ENCODE data around the gene MCTP2.

MCTP2 gene

DNA sequence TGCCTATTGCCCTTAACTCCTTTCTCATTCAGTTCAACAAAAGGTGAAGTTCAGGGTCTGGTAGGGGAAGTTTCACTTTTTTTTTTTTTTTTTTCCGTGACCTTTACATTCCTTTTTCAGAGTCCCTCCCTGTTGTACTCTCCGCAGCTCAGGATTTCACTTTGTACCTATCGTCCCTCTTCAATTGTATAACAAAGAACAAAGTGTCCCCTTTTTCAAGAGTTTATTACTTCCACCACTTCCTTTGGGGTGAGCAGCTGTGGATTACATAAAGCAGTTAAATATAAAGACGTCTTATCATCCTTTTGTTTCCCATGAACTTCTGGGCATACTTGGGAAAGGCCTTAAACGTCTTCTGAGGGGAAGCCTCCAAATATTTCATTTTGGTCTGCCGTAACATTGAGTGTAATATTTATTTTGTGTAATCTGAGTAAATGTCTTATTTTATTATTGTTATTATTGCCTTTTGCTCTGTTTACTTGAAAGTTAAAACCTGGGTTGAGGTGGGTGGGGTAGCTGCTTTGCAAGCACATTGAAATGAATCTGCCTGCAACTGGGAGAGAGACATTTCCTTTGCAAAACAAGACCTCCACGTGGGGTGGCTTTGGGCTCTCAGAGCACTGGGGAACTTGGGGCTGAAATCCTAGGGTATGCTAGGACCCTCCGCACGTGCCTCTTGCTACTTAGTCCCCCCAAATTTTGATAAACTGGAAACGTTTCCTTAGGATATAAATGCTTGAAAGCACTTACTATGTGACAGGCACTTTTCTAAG, 169.4 kb downstream of the MCTP2 start:
- peak; percentile 87 for FAIRE-seq

DNA sequence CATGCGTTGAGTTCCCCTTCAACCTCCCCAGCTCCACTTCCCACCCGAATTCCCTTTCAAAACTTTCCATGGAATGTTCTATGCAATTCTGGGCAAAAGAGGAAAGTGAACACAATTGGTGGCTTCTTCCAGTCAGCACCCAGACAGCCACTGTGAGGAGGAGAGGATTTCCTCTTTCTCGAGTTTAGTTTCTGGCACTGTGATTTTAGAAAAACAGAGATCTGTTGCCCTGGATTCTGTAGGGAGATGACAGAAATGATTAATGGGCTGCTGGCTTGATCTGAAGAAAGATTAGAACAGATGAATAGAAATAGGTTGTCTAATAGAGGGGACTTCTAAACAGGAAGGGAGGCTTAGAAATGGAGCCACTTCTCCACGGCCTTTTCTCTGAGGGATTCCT, 172.0 kb downstream of the MCTP2 start:
- no peak for FAIRE-seq

DNA sequence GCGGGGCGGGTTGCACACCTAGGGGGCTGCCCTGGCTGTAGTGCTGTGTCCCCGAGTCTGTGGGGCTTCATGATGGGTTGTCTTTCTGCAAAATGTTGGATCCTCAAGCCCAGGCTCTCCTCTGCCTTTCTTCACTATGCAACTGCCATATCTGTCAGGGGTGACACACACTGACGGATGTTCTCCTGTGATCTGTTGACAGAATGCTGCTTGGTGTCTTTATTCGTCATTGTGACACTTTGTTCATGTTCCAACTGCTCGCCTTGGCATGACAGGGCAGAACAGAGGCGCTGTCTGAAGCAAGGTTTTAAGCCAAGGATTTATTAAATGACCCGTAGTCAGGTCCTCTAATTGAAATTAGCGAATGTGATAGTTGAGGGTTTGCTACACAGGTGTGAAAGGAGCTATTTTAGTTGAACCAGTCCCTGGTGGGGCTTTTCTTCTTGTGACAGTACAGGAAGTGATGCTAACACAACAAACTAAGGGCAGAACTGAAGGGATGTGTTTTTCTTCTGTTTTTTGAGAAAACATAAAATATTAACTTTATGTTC, 173.4 kb downstream of the MCTP2 start:
- FAIRE-seq, result no peak

DNA sequence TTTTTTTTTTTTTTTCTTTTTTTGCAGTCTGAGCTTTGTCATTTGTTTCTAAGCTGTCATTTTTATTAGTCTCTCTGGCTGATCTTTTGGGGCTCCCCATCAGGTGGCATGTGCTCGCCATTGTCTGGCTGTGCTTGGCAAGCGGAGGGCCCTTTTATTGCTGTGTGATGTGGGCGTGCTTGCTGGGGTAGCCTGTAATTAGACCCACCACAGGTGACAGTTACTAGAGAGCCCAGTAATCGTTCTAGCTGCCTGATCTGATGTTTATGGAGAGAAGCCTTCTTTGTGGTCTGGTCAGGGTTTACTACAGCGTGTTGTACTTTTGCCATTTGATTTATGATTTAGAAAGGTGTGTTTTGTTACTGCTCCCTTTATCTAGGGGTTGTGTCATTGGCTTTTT, 179.9 kb downstream of the MCTP2 start:
- FAIRE-seq, result no peak

DNA sequence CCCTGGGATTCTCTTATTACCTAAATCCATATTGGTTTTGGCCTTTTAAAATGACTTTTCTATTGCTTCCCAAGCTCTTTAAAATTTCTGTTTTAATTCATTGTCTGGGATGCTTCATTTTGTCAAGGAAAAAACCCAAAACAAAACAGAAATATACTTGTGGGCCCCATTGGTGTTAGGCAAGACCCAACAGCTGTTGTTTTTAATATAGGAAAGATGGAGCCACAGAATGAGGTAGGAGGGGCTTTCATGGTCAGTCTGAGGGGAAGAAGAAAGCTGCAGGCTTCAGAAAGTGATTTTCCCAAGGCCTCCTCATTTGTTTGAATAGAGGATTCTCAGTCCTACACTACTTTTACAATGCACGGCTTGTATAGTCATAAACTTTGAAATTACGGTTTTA, 180.5 kb downstream of the MCTP2 start:
- FAIRE-seq, result no peak

DNA sequence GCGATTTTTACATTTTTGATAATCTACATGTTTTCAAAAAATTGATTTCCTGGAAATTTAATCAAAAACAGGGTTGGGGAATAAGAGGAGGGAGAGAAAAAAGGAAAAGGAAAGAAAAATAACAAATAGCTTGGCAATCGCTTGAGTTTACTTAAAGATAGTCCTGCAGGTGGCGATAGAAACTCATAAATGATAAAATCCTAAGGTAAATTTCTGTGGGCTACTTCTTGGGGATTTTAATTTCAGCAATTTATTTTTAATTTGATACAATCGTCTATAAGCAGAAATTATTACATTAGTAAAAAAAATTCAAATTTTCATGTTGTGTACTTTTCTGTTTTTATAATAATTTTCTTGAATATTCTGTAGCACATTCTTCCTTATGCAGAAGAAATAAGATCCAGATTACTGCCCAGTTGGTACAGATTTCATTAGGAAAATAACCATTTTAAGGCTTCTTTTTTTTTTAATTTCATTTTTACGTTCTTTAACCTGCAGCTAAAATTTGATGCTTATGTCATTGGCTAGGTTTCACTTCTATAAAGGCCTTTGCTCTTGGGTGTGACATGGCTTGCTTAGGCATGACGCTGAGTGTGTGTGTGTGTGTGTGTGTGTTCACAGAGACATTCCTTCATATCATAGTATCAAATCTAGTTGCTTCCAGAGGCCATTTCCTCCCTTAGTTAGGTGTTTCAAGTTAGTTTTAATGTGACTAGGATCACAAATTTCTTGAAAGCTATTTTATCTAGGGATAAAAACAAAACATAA, 181.8 kb downstream of the MCTP2 start:
- FAIRE-seq, result peak; percentile 94

DNA sequence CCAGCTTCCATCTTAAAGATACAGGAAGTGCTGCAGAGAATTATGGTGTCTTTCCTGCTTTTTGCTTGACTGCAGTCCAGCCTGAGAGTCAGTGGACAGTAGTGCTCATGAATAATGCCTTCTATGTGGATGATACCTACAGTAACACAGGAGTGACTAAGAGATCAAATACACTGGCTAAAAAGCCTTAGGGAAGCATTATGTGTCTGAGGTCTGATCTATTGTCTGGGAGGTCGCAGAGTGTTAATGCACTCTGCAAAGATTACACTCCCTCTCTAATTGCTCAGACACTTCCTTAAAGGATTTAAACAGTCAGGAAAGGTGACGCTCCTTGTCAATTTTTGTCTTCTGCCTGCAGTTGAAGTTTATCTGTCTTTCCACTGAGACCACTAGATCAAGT, 183.6 kb downstream of the MCTP2 start:
- no peak for FAIRE-seq

DNA sequence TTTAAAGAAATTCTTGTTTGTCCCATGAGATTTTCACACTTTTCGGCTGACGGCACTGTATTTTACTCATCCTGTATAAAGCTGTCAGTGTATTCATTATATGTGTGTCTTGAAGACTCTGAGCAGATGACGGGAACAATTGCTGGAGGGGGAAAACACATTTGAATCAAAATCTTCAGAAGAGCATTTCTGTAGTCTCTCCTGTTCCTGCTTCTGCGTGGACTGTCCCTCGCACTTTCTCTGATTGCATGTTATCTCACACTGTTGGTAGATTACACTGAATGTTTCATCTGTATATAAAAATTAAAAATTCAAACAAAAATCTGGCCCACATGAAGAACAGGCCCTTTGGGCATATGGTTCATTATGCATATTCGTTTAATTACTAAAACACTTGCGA, 184.9 kb downstream of the MCTP2 start:
- no peak for FAIRE-seq

DNA sequence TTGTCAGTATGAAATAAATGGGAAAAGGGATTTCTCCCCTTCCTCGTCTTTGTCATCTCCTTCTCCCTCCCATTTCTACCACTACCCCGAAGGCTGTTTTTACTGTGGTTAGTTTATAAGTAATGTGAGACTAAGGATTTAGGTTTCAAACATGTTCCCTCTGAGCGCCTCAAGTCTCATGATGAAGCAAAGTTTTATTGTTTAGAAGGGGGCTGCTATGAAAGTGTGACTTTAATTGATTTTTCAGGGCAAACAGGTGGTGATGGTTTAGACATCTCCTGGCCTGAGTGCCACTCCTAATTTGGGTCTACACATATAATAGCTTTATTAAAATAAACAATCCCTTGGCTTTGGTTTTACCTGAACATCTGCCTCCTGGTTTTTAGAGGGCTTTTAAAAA, 185.5 kb downstream of the MCTP2 start:
- no peak for FAIRE-seq

DNA sequence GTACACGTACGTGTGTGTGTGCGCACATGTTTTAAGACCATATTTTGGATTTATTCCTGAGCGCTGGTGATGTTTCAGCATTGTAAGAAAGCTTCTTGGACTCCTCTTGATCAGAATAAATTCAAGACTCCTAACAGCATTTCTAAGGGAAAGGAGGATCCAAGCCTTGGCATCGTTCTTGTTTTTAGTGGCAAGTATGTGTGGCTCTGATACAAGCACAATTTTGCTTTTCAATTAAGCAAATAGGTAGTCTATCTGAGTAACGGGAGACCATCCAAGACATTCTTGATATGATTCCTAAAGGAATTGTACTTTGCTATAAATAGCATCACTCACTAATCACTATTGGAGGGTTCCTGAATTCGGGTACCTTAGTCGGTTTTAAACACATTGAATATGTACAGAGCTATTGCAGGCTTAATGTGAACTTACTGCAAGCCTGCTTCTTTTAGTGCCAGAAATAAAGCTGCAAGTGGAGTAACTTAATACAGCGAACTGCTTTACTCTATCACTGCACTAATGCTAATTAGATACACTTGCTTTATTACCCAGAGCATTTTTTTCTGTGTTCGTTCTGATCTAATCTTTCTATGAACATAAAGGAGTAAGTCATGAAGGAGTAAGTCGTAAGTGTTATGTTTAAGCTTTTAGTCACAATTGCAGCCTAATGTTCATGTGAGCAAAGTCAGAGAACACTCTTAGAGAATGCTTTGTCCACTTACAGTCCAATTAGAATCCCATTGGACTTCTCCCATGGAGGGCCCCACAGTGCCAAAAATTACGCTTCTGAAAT, 186.3 kb downstream of the MCTP2 start:
- FAIRE-seq, result no peak

DNA sequence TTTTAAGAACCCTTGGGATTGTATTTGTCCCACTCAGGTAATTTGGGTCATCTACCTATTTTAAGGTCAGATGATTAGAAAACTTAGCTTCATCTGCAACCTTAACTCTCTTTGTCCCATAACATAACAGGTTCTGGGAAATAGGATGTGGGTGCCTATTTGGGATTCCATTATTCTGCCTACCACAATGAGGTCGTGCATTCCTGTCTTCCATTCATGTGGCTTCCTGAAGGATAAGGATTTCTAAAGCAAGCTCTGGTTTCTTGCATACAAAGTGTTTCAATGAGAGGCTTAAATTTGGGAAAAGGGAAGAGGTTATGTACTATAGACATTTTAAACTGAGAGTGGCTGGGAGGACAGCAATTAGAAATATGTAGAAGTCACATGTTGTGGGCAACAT, 190.3 kb downstream of the MCTP2 start:
- FAIRE-seq, result no peak

DNA sequence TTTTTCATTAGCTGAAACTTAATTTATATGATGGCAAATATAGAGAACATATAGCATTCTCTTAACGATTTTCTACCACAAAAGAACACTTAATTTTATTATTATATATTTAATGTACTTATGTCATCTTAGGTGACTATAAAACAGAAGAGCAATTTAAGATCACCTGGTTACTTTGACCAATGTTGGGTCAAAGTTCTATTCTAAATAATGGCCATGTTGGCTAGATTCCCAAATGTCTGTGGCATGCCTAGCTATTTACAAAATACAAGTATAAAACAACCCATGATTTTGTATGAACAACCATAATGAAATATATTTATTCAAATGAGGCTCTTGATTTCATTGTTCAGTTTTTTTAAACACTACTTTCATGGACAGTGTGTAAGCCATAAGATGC, 200.9 kb downstream of the MCTP2 start:
- FAIRE-seq, result no peak

DNA sequence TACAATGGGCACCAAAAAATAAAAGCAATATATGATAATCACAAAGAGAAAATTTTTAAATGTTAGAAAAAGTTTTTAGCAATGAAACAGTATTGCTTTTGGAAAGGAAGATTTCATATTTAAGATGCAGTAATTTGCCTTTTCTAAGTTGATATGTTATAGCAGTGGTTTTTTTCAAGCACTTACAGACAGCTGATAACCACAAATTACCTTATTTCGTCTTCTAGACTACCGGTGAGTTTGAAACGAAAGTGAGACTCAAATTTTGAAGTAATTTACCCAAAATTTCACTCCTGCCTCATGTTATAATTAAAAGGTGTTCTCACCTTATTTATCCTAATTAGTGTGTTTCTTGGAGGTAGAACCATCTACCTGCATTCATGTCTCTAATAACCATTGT, 207.8 kb downstream of the MCTP2 start:
- FAIRE-seq, result no peak

DNA sequence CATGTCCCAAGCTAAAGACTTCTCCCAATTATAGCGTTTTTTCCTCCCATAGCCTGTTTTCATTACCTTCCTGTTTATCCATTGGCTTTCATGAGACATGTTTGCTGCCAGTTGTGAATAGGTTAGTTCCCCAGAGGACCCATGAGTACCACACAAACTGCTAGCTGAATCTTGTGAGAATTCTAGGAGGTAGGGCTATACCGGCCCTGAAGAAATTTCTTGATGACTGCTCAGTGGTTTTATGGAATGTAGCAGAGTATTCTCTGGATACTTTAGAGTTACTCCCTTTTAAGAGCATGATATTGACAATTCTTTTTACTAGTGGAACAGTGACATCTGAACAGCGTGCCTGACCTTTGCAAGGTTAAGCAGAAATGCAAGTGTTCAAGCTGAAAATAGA, 210.4 kb downstream of the MCTP2 start:
- FAIRE-seq, result no peak

DNA sequence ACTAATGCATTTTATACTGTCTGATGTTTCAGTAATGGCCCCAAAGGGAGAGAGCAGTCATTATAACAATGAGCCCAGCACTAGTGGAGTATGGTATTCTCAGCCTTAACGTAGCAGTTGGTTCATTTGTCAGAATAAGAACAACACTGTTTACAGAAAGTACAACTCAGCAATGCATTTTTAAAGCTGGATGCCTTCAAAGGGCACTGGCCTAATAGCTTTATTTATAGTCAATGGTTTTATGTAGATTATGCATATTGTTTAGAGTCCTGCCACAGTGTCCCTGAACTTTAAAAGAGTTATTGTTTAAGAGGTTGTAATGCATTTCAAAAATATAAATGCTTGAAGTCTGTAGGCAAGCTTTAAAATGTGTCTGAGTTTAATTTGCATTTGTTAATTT, 211.1 kb downstream of the MCTP2 start:
- no peak for FAIRE-seq

DNA sequence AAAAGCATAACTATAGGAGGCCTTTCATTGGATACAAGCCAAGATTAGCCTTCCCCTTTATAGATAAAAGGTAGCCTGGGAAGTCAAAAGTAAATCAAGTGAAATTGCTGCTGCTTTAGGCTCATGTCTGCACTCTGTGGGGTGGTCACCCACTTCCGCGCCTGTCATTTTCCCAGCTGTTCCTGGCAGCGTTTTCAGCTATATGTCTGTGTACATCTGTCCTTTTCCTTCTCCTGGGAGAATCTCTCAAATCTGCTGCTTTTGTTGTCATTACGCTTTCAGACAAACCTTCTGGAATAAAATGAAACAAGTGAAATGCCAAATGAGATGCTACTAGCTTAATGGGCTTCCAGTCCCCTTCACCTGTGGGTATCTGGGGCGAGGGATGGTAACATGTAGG, 211.8 kb downstream of the MCTP2 start:
- FAIRE-seq, result no peak

DNA sequence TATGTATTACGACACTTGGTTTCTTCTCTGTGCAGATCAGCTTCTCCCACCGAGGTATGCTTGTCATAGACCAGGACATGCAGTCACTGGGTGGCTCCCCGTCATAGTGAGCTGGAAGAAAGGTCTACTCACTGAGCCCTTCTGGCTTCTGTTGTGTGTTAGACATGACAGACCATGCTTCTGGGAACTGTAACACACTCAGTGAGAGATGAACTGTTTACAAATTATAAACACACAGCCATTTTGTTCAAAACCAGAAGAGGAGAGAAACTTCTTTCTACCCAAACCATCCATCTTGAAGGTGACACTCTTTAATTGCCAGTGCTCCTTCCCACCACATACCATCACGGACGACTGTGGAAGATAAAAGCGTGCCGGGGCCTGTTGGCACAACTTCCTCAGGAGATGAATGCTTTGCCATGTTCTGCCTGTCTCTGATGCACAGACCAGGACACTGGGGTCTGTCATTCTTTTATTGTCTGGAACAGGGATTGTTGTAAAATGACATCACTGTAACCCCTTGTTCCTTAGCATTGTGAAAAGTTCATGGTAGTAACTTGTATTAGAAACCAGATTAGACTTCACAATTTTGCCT, 214.3 kb downstream of the MCTP2 start:
- no peak for FAIRE-seq

DNA sequence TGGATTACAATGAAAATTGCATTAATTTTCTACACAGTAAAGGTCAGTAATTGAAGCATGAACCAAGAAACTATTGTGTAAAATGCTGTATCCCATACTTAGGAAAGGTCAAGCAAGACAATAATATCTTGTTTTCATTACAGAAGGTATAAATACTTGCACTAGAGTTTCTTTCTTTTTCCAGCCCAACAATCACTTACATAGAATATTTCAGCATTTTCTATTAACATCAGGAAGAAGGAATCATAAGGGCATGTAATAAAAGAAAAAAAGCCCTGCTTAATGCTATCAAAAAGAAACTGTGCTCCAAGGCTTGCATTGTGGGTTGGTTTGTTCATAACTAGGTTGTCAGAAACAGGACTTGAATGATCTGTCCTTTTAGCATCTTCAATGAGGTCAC, 215.1 kb downstream of the MCTP2 start:
- no peak for FAIRE-seq

DNA sequence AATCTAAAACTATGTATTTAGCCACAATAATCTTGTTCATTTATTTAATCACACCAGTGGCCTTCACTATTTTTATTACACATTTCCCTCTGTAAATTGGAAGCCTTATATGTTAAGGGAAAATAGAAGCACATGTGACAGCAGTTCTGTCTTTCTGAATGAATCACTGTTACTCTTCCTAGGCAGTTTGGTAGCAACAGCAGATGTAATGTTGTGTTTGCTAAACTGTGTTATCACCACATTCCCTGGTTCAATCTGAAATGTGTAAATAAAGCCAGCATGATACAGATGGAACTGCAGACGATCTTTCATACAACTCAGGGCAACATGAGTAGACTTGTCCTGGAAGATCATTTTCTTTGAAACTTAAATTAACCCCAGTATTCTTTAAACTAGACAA, 220.1 kb downstream of the MCTP2 start:
- no peak for FAIRE-seq

DNA sequence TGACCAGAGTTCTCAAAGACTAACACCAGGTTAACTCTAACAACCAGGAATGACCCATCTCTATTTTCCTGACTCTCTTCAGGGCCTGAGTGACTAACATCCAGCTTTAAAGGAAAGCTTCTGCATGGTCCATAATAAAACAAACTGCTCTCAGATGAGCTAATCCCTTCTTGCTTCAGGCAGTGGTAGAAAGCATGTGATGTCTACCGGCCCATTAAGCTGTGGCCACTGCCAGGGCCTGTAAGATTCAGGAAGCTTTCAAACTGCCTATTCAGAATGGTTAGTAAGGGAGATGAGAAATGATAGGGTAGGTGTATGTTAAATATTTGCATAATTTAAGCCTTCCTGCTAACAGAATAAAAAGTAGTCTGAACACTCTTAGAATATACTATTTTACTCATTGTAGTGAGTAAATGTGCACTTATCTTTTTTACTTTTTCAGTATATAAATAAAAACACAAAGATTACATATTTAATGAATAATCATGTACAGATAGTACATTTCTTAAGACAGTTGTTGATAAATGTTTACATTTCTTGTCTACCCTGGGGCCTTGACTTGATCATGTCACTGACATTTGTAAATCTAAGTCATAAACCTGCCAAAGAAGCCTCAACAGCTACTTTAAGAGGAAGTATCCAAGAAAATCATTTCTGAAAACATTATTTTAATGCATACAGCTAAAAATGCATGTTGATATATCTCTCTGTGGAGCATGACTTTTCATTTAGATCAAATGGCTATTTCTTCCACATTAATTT, 222.0 kb downstream of the MCTP2 start:
- FAIRE-seq, result no peak

DNA sequence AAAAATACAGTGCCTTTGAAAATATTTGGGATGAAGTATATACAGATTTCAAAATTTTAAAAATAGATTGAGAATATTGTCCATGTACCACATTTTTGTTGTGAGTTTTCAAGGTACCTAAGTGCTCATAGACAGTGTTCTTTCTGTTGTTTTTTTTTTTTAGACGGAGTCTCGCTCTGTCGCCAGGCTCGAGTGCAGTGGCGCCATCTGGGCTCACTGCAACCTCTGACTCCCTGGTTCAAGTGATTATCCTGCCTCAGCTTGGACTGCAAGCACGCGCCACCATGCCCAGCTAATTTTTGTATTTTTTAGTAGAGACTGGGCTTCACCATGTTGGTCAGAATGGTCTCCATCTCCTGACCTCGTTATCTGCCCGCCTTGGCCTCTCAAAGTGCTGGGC, 223.9 kb downstream of the MCTP2 start:
- no peak for FAIRE-seq

DNA sequence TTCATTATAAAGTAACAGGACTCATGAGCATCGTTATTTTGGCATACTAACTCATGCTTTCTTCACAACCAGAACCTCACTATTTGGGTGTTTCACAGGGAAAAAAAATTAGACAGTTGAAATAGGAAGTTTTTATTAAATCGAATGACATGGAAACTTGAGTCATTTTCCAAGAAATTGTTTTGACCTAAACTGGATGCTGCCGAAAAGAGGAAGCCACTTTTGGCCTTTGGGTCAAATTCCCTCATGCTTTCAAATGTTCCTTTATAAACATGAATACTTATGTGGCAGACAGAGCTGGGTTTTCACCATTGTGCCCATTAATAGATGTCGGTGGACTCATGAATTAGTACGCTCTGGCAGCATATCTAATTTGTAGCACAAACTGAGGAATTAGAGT, 224.9 kb downstream of the MCTP2 start:
- no peak for FAIRE-seq
